ENCODE data around the gene ZNF469. TPM values are rescaled to one million over a fixed set of nuclear protein-coding genes. Genes with fewer than 3 reads are reported as not detected.

Gene ZNF469
- total and polyA plus RNA-seq, 2 donors (not counting 3 experiments of a cell fraction or from before 2014, with no cell fraction given): 0.90 to 5.7 TPM

GRCh38 chr16:88341551-88342290 is 41.0 kb upstream of the ZNF469 start:
- FAIRE-seq: no peak
- Histone ChIP-seq H3K9me1 (replicated peaks; ENCODE audit: control insufficient read depth, extremely low read depth, insufficient read depth, low read length) (no peaks in the 10 kb centered on the region), H3K4me1 (ENCODE audit: control insufficient read depth, extremely low read depth, insufficient read depth, low read length) (no peaks in the 10 kb centered on the region), H3K27ac (ENCODE audit: insufficient read depth, low read depth, low read length) (no peak overlapping the region), H3K79me2 (ENCODE audit: control insufficient read depth, insufficient read depth, low read length) (no peaks in the 10 kb centered on the region), H3K27me3 (ENCODE audit: control insufficient read depth in 2 of 2, insufficient read depth in 2 of 2, low read length in 2 of 2) (no peaks in the 10 kb centered on the region), H3K36me3 (ENCODE audit: control insufficient read depth in 2 of 2, extremely low read depth in 1 of 2, insufficient read depth in 2 of 2, low read length in 2 of 2) (no peaks in the 10 kb centered on the region), H3K9me3 (replicated peaks; ENCODE audit: control insufficient read depth, insufficient read depth, low read length) (no peaks in the 10 kb centered on the region), H2AFZ (ENCODE audit: low read depth, low read length) (no peak overlapping the region), H4K20me1 (replicated peaks; ENCODE audit: control insufficient read depth, extremely low read depth, insufficient read depth, low read length) (no peaks in the 10 kb centered on the region), H3K4me3 (replicated peaks in 1 of 3; ENCODE audit: insufficient read depth in 1 of 3, low read depth in 1 of 3, low read length in 3 of 3) (no peak overlapping the region), H3K9ac (replicated peaks; ENCODE audit: extremely low read depth, insufficient read depth, low read length) (no peak overlapping the region), H3K4me2 (ENCODE audit: insufficient read depth, low read length) (no peak overlapping the region)
- POLR2A ChIA-PET: no interaction called here
- BruUV-seq (replicated peaks): no TSS peak
- CTCF ChIA-PET: no interaction called here
- intact Hi-C loops (cut with micrococcal nuclease) (no loop called here), dilution Hi-C loops (cut with MboI; ENCODE audit: extremely low pct_ligation_motif_present, low sequenced_read_pairs) (no loop called here)
- TF ChIP-seq POLR2AphosphoS5 (IDR thresholded peaks at IDR 0.05; ENCODE audit: insufficient read depth, low read depth, low read length) (no peak), GATA2 (IDR thresholded peaks at IDR 0.05; ENCODE audit: insufficient read depth, insufficient read length, low read depth, low read length) (no peak), MAX (IDR thresholded peaks at IDR 0.05; ENCODE audit: insufficient read depth, insufficient read length) (no peak), EZH2 (IDR thresholded peaks at IDR 0.05; ENCODE audit: borderline replicate concordance, low read depth, low read length, severe bottlenecking) (no peak), CTCF (IDR thresholded peaks at IDR 0.05; ENCODE audit: extremely low read depth in 1 of 2, insufficient read depth in 1 of 2, low read depth in 1 of 2, low read length in 2 of 2) (no peak), JUN (IDR thresholded peaks at IDR 0.05; ENCODE audit: borderline replicate concordance, insufficient read depth, insufficient read length, low read depth) (no peak), MYC (IDR thresholded peaks at IDR 0.05; ENCODE audit: low read depth, low read length) (no peak), FOS (IDR thresholded peaks at IDR 0.05; ENCODE audit: borderline replicate concordance, insufficient read depth, low read length) (no peak), POLR2A (IDR thresholded peaks at IDR 0.05; ENCODE audit: low read depth, low read length) (no peak)
- no peak for DNase-seq (ENCODE audit: low read depth, low spot score)
